Mesothelial cell of epicardium (in vitro differentiated cells): ENCODE measurements around the gene ZNF215. TPM values are rescaled to one million over a fixed set of nuclear protein-coding genes. Genes with fewer than 3 reads are reported as not detected.

Experiments
- DNase-seq, 2 experiments: peaks; one replicate each; pipeline ENCODE4 v3.0.0; 2021; ENCODE audit warnings: low spot score in 2 of 2; ENCODE audit not compliant: unreplicated experiment in 2 of 2
- H3K27ac Mint-ChIP-seq: 2 replicates; pipeline ENCODE4 v1.8.0; 2021; ENCODE audit warnings: mixed read lengths
- H3K27me3 Mint-ChIP-seq: 2 replicates; pipeline ENCODE4 v1.8.0; 2021; ENCODE audit warnings: low read depth, mixed read lengths
- H3K36me3 Mint-ChIP-seq: 2 replicates; pipeline ENCODE4 v1.8.0; 2021; ENCODE audit warnings: mixed read lengths
- H3K4me1 Mint-ChIP-seq: 2 replicates; pipeline ENCODE4 v1.8.0; 2021; ENCODE audit warnings: mixed read lengths
- H3K4me3 Mint-ChIP-seq: 2 replicates; pipeline ENCODE4 v1.8.0; 2021; ENCODE audit warnings: mild to moderate bottlenecking, moderate library complexity, mixed read lengths
- H3K9me3 Mint-ChIP-seq: 2 replicates; pipeline ENCODE4 v1.8.0; 2021; ENCODE audit warnings: mixed read lengths
- total RNA-seq: library from RNA; stranded (reverse); gene quantifications from 3 replicates; pipeline ENCODE4 v1.2.1, GENCODE V29; 2021
- TF ChIP-seq, protein P1 (sequence below): fragments of 200-600 bp; sonication (generic); IDR thresholded peaks from one replicate; pipeline ENCODE4 v1.5.0; 2021; ENCODE audit warnings: antibody characterized with exemption; ENCODE audit not compliant: unreplicated experiment

The ZNF215 gene
- total RNA-seq, 1 donor from 2014 or later: 2.8 TPM

DNA sequence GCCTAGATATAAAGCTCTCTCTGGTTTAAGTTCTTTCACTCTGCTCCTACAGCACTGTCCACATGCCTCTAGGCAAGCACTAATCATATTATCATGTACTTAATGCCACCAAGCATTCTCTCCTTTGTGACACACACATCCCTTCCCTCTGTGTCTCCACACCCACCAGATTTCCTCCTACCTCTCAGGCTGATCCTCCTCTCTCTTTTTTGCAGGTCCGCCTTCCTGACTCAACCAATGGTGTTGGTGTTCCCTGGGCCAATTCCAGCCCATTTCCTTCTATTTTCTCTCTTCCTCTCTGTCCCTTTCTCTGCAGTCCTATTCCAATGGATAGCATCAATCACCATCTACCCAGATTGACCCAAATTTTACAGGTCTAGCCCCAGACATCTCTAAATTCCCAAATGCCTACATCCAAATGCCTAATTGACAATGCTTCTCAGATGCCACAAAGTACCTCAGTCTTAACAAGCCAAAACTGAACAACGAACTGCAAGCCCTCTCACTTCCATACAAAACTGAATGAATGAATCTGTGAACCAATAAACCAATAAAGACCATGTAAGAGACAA, 504 bp upstream of the ZNF215 start:
- H3K4me1 Mint-ChIP-seq: peaks cover 12% of the 10 kb centered on the region
- DNase-seq: no peak

DNA sequence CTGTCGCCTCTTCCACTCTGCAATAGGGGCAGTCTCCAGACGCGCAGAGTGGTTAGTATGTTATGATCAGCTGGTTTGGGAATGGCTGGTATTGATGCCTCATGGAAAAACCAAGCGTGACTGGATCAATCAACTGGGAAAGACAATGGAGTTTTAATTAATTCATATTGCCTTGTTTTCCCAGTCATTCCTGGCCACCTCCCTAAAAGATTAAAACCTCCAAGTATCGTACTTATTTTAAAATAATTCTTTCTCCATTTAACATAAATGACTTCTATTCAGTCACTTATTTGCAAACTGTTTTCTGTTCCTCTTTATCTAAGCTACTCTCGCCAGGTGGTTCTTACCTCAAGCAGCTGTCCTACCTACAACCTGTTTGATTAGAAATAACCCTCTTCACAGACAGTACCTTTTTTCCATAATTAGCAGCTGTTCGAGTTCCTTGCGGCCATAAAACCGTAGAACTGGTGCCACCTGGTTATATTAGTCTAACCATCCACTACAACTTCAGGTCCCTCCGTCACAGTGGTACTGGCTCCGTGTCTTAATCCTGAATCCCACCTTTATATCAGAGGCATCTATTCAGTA, 898 bp downstream of the ZNF215 start:
- Mint-ChIP-seq H3K4me1 (peaks cover 12% of the 10 kb centered on the region), H3K4me3 (peak overlapping the region; percentile 90), H3K36me3 (no peaks in the 10 kb centered on the region), H3K9me3 (no peaks in the 10 kb centered on the region), H3K27me3 (no peaks in the 10 kb centered on the region), H3K27ac (no peak overlapping the region)
- no peak for DNase-seq
- TF ChIP-seq, protein P1, sequence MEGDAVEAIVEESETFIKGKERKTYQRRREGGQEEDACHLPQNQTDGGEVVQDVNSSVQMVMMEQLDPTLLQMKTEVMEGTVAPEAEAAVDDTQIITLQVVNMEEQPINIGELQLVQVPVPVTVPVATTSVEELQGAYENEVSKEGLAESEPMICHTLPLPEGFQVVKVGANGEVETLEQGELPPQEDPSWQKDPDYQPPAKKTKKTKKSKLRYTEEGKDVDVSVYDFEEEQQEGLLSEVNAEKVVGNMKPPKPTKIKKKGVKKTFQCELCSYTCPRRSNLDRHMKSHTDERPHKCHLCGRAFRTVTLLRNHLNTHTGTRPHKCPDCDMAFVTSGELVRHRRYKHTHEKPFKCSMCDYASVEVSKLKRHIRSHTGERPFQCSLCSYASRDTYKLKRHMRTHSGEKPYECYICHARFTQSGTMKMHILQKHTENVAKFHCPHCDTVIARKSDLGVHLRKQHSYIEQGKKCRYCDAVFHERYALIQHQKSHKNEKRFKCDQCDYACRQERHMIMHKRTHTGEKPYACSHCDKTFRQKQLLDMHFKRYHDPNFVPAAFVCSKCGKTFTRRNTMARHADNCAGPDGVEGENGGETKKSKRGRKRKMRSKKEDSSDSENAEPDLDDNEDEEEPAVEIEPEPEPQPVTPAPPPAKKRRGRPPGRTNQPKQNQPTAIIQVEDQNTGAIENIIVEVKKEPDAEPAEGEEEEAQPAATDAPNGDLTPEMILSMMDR: no peak

More for the DNA sequence above, 504 bp upstream of the ZNF215 start:
- TF ChIP-seq, protein P1: no peak
- peak overlapping the region; percentile 90 for H3K4me3 Mint-ChIP-seq
- H3K27me3 Mint-ChIP-seq: no peaks in the 10 kb centered on the region
- no peaks in the 10 kb centered on the region for H3K36me3 Mint-ChIP-seq
- H3K27ac Mint-ChIP-seq: peak overlapping the region; percentile 75
- H3K9me3 Mint-ChIP-seq: no peaks in the 10 kb centered on the region

DNA sequence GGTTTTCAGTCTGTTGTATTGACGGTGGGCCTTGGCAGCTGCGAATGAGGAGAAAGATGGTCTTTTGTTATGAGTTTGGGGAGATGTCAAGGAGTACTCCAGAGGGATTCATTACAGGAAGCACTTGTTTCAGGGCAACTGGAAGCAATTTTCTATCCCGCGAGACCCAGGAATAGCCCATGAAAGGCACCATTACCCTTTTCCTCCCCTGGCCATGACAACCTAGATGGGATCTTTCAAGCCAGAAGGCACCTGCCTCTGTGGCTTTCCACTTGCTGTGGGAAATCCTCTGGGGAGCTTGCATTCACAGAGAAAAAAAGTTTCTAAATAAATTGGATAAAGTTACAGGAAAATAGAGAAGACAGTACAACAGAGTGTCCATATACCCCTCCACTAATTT, 2.7 kb downstream of the ZNF215 start:
- TF ChIP-seq, protein P1: no peak
- Mint-ChIP-seq H3K4me1 (peaks cover 12% of the 10 kb centered on the region), H3K9me3 (no peaks in the 10 kb centered on the region), H3K27ac (no peak overlapping the region), H3K27me3 (no peaks in the 10 kb centered on the region), H3K4me3 (no peak overlapping the region), H3K36me3 (no peaks in the 10 kb centered on the region)
- no peak for DNase-seq

DNA sequence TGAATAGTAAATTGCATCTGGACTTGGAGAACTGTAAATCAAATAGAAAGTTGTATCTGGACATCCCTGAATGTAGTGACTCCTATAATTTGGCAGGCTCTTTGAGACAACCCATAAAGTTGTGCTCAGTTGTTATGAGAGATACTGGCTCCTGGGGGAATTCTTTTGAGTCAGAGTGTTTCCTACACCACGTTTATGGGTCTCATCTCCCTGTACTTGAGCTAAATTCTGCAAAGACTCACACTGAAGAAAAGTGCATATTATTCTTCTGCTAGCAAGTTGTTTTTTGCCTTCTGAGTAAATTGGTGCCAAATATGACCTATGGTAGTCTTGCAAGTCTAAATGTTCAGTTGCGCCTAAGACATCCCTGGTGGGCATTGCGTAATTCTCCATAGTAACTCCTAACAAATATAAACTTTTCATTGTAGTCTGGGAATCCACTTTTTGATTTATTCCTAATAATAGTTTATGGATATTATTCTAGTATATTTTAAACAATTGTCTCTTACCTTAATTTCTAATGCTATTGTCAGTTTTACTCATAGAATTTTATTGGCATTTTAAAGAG, 5.0 kb downstream of the ZNF215 start:
- Mint-ChIP-seq H3K4me3 (no peak overlapping the region), H3K4me1 (peaks cover 12% of the 10 kb centered on the region), H3K36me3 (no peaks in the 10 kb centered on the region), H3K27me3 (no peaks in the 10 kb centered on the region), H3K27ac (no peak overlapping the region), H3K9me3 (no peaks in the 10 kb centered on the region)
- TF ChIP-seq, protein P1: no peak
- no peak for DNase-seq

DNA sequence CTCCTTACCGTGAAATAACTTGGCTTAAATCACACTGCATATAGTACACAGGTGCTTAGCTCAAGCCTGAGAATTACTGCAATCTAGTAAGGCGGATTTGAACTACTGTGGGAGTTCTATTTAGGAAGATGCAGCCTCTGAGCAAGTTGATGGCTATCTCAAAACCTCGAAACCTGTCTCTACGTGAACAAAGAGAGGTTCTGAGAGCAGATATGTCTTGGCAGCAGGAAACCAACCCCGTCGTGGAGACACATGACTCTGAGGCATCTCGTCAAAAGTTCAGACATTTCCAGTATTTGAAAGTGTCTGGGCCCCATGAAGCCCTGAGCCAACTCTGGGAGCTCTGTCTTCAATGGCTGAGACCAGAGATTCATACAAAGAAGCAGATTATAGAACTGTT, 5.9 kb downstream of the ZNF215 start:
- Mint-ChIP-seq H3K27ac (no peak overlapping the region), H3K4me1 (peaks cover 8% of the 10 kb centered on the region), H3K9me3 (no peaks in the 10 kb centered on the region), H3K36me3 (no peaks in the 10 kb centered on the region), H3K27me3 (no peaks in the 10 kb centered on the region), H3K4me3 (no peak overlapping the region)
- DNase-seq: no peak
- TF ChIP-seq, protein P1: no peak
